Dedifferentiated amniotic fluid mesenchymal stem cell (primary cell): ENCODE data around the gene TDG.
A peak's percentile ranks its signal among the peaks of the same experiment; 100 is the strongest.
"Not testable (repeated sequence)": the region's sequence is repeated elsewhere in the genome, so short reads cannot be mapped to it uniquely, and the experiment has no call there.

Experiments
- DNase-seq: peaks from one replicate; pipeline ENCODE4 v3.0.0-alpha.2; 2016; ENCODE audit errors: extremely low spot score

TDG gene

DNA sequence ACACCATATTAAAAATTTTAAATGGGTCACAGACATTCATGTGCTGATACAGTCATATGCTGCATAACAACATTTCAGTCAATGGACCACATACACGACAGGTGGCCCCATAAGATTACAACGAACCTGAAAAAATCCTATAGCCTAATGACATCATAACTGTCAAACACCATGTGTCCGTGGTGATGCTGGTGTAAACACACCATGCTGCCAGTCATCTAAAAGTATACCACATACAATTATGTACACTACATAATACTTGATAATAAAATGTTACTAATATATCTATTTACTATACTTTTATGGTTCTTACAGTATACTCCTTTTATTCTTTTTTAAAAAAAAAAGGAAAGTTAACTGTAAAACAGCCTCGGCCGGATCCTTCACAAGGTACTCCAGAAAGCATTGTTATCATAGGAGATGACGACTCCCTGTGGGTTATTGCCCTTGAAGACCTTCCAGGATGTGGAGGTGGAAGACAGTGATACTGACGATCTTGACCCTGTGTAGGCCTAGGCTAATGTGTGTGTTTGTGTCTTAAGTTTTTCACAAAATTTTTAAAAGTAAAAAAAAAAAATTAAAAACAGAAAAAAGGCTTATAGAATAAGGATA lies 5.0 kb upstream of the TDG start:
- DNase-seq, result no peak

DNA sequence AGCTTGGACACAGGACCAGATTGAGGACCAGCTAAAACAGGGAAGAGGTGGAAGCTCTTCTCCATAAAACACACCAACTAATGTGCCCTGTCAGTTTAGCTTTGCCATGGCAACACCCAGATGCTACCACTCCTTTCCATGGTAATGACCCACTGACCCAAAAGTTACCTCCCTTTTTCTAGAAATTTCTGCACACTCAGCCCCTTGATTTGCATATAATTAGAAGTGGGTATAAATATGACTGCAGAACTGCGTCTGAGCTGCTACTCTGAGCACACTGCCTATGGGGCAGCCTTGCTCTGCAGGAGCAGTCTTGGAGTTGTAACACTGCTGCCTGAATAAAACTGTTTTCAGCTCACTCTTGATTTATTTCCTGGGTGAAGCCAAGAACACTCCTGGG lies 3.2 kb upstream of the TDG start:
- DNase-seq, result no peak

DNA sequence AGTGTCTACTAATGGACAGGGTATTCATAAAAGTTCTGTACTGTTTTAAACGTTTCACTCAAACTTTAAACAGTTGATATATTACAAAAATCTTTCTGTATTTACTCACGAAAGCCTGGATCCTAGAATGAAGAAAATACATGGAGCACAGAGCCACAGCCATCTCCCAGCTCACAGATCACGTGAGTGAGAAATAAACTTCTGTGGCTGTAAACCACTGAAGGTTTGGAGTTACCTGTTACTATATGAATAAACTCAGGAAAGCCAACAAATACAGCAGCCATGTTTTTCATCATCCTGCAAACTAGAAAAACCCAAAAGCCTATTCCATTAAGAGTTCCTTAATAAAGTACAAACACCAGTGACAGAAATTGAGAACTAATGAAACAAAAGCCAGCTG lies 867 bp upstream of the TDG start:
- no peak for DNase-seq

DNA sequence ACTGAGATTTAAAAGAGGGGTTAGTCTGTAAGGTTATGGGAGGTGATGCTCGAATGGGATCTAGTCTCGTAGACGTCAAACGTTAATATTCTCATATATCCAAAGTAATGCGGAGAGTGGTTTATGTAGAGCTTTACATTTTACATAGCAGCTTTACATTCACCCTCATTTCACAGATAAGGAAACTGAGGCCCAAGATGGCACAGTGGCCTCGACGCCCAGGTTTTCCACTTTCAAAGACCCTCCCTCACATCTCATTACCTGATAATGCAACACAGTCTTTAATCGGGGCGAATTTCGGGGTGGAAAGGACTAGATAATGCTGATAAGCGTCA lies 450 bp upstream of the TDG start:
- no peak for DNase-seq

DNA sequence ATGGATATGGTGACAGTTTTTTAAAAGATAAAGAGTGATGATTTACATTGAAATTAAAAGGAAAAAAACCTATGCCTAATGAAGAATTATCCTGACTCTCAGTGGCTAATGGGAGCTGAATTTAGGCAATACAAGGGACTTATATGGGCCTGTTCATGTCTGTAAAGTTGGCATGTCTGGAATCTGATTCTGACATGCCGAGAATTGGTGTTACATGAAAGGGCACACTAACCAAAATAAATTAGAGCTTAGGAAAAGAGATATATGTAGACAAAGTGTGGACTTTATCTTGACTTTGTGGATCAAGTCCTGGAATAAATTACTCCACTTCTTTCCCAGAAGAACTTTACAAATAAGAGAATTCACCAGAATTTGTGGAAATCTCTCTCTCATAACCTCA lies 1.1 kb downstream of the TDG start:
- DNase-seq, result no peak

- no peak for DNase-seq
Measured at GRCh38 chr12:103969391-103969790, 3.7 kb downstream of the TDG start.

DNA sequence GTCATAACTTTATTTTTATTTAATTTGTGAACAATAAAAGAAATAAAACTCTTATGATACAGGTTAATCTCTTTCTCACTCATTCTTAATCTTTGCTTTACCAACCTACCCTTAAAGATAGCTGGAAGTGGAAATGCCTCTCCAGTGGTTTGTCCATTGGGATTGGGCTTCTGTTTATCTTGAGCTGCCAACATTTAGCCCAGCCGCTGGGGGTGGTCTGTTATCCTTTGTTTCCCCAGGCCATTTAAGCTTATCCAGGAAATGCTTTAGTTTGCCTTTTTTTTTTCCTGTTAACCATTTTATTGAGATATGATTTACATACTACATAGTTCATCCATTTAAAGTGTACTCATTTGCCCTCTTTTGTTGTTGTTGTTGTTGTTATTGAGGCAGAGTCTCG lies 8.2 kb downstream of the TDG start:
- DNase-seq, result no peak

DNA sequence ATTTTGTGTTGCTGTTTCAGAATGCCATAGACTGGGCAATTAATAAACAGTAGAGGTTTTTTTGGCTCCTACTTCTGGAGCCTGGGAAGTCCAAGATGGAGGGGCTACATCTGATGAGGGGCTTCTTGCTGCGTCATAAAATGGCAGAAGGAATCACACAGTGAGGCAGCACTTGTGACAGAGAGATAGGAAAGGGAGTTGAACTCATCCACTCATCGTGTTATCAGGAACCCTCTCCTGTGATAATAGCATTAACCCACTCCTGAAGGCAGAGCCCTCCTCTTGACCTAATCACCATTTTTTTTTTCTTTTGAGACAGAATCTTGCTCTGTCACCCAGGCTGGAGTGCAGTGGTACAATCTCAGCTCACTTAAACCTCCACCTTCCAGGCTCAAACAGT lies 9.7 kb downstream of the TDG start:
- no peak for DNase-seq

- DNase-seq, result no peak
Measured at GRCh38 chr12:103978384-103978982, 12.8 kb downstream of the TDG start.

GRCh38 chr12:103986829-103987228 lies 21.2 kb downstream of the TDG start:
- peak; percentile 82 for DNase-seq

DNA sequence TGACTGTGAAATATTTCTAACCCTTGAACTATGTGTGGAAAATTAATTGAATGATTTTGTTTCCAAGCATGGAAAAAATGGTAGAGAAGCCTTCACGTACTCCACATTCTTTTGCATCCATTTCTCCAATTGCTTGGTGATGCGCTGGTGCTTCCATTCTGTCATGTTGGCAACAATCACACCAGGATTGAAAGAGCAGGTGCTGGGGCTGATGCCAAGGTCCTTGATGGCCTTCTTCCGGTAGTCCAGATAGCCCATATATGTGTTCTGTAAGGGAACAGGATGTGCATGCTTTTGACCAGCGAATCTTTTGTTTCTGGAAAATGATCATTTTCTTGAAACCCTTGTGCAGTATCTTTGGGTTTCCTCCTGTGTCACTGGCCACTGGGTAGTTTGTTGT lies 28.6 kb downstream of the TDG start:
- DNase-seq, result no peak

GRCh38 chr12:103996595-103996994 lies 30.9 kb downstream of the TDG start:
- DNase-seq, result no peak

DNA sequence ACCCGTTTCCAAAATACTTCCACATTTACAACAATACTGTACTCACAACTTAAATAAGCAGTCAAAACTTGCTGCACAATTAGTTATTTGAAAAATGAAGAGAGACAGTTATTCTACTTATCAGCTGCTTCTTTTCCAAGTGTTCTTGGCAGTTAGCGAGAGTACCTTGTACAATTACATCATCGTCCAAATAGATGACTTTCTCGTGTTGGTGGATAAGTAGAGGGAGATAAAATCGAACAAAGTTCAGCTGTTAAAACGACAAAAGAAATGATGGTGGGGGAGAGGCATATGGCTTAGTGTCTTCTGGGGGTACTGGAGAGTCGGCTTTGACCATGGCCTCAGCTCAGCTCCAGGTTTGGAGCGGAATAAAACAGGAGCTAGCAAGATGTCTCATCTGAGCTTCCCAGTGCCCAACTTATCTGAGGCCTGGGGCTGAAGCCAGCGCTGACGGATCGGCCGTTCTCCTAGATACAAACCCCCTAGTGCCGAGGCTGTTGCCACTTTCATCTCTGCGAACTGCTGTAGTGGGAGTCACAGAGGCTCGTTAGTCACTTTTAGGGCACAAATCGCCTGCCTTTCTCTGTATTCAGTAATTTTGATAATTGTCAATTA lies 31.7 kb downstream of the TDG start:
- DNase-seq, result no peak

- no peak for DNase-seq
Measured at GRCh38 chr12:103998976-103999375, 33.3 kb downstream of the TDG start.

- DNase-seq, result no peak
Measured at GRCh38 chr12:104000807-104001434, 35.2 kb downstream of the TDG start.

- DNase-seq, result no peak
Measured at GRCh38 chr12:104002686-104003085, 37.0 kb downstream of the TDG start.

DNA sequence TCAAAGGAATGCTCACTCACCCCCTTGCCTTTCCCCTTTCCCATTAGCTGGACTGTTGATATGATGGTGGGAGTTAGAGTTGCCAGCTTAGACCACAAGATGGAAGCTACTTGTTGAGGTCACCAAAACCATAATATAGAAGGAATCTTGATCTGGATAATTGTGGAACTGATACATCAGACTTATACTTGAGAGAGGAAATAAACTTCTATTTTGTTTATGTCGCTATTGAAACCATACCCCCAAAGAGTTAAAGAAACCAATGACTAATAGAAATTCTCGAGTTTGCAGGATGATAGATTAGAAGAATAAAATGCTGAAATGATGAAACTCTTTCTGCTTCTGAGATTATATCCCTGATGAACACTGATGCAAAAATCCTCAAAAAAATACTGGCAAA lies 37.9 kb downstream of the TDG start:
- DNase-seq, result no peak

DNA sequence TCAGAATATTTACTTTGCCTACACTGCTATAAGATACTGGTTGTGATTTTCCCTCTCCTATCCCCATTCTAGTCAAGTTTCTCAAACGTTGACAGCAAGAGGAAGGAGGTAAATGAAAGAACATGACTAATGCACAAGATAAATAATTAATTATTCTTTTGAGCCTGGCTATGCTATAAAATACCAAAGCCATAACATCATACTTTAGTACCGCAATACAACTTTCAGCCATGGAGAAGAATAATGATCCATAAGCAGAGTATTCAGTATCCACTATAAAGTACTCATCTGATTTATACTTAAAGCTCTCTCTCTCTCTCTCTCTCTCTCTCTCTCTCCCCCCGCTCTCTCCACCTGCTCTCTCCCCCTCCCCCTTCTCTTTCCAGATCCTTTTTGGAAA lies 41.3 kb downstream of the TDG start:
- DNase-seq, result peak; percentile 61

GRCh38 chr12:104010121-104010520 lies 44.4 kb downstream of the TDG start:
- no peak for DNase-seq

GRCh38 chr12:104010606-104011169 lies 45.0 kb downstream of the TDG start:
- DNase-seq, result no peak

DNA sequence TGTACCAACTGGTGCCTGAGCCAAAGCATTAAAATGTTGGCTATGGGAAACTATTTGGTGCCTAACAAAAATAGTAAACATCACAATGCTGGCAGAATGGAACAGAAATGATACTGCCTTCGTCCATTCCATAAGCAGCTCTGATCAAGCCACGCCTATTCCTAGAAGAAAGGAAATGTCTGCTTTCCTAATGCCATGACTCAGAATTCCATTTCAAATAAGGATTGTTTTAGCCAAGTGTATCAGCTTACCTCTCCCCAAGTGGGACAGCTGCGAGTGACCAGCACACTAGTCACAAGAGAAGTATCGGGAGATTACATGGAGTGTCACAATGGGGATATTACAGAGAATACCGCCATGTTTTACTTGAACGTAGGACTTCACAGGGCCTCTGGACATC lies 45.6 kb downstream of the TDG start:
- DNase-seq, result peak; percentile 89

DNA sequence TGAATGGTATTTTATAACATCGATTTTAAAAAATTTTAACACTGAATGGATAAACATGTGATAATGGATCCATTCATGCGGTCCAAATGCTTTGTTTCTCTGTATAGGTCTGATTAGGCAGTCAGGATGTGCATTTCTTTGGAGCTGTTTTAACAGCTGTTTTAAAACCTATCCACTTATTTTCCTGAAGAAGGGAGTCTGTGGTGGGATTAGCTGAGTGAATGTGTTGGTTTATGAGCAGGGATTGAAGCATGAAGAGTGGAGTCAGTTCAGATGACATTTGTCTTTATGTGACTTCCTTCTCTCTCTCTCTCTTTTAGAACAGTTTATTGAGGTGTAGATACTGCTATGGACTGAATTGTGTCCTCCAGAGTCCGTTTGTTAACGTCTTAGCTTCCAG lies 46.7 kb downstream of the TDG start:
- DNase-seq, result no peak

DNA sequence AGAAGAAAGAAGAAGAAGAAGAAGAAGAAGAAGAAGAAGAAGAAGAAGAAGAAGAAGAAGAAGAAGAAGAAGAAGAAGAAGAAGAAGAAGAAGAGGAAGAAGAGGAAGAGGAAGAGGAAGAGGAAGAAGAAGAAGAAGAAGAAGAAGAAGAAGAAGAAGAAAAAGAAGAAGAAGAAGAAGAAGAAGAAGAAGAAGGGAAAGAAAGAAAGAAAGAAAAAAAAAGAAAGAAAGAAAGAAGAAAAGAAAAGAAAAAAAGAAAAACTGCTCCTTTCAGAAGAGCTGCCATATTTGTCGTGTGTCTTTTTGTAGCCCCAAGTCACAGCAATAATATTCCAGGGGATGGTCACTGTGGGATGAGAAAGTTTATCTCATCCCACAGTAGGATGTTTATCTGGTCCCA lies 56.2 kb downstream of the TDG start:
- not testable (repeated sequence) for DNase-seq
